Stomach smooth muscle (tissue), 2 donors: Measurements from ENCODE around the gene SPTBN5.
"Not testable (repeated sequence)": the region's sequence is repeated elsewhere in the genome, so short reads cannot be mapped to it uniquely, and the experiment has no call there.

ENCODE experiments used
- H3K27ac ChIP-seq: one replicate; pipeline ENCODE4 v1.7.0; 2013; ENCODE audit warnings: mild to moderate bottlenecking, low read length, inconsistent platforms
- H3K27me3 ChIP-seq, 2 donors: one replicate each; pipeline ENCODE4 v1.7.0; 2013; ENCODE audit warnings: low read length in 2 of 2; ENCODE audit not compliant: insufficient read depth in 2 of 2, control insufficient read depth in 1 of 2
- H3K36me3 ChIP-seq, 2 donors: one replicate each; pipeline ENCODE4 v1.7.0; 2013; ENCODE audit warnings: low read length in 2 of 2; ENCODE audit not compliant: control insufficient read depth in 2 of 2, insufficient read depth in 2 of 2
- H3K4me1 ChIP-seq: one replicate; pipeline ENCODE4 v1.7.0; 2013; ENCODE audit warnings: low read length; ENCODE audit not compliant: control insufficient read depth, insufficient read depth
- H3K4me3 ChIP-seq, 2 donors: one replicate each; pipeline ENCODE4 v1.7.0; 2013; ENCODE audit warnings: low read length in 2 of 2
- H3K9ac ChIP-seq, 2 donors: one replicate each; pipeline ENCODE4 v1.7.0; 2013; ENCODE audit warnings: low read length in 2 of 2, mild to moderate bottlenecking in 1 of 2
- H3K9me3 ChIP-seq, 2 donors: one replicate each; pipeline ENCODE4 v1.7.0; 2013; ENCODE audit warnings: low read length in 2 of 2; ENCODE audit not compliant: control insufficient read depth in 2 of 2
- donor health status: healthy.
- donor health status: Pancreatic carcinoma.

SPTBN5 gene

GRCh38 chr15:41832208-41832607 is 61.6 kb downstream of the SPTBN5 start:
- H3K36me3 ChIP-seq: peaks cover 0 to 17% of the 10 kb centered on the region in 2 donors
- H3K4me1 ChIP-seq: peaks cover 17% of the 10 kb centered on the region
- no peak overlapping the region for H3K4me3 ChIP-seq
- H3K27ac ChIP-seq: no peak overlapping the region
- H3K27me3 ChIP-seq: no peaks in the 10 kb centered on the region
- no peak overlapping the region for H3K9ac ChIP-seq
- no peaks in the 10 kb centered on the region for H3K9me3 ChIP-seq

GRCh38 chr15:41831291-41831690 is 62.6 kb downstream of the SPTBN5 start:
- H3K27me3 ChIP-seq, H3K9me3 ChIP-seq, H3K27ac ChIP-seq, H3K4me3 ChIP-seq, H3K9ac ChIP-seq: not testable (repeated sequence)
- H3K4me1 ChIP-seq: peaks cover 18% of the 10 kb centered on the region
- H3K36me3 ChIP-seq: peaks cover under 1 to 10% of the 10 kb centered on the region in 2 donors

- Histone ChIP-seq H3K27me3 (no peaks in the 10 kb centered on the region), H3K36me3 (peaks cover 2 to 10% of the 10 kb centered on the region in 2 donors), H3K9me3 (no peaks in the 10 kb centered on the region)
These were observed 63.8 kb downstream of the SPTBN5 start for GRCh38 chr15:41829959-41830646.

GRCh38 chr15:41828807-41829141 is 65.1 kb downstream of the SPTBN5 start:
- Histone ChIP-seq H3K27ac (peak overlapping the region; percentile 66), H3K36me3 (peaks cover 11 to 14% of the 10 kb centered on the region in 2 donors), H3K9me3 (no peaks in the 10 kb centered on the region), H3K27me3 (no peaks in the 10 kb centered on the region), H3K4me3 (peak overlapping the region; percentile 73 to 92), H3K9ac (peak overlapping the region; percentile 91 to 93), H3K4me1 (peaks cover 18% of the 10 kb centered on the region)

More at GRCh38 chr15:41829959-41830646, 63.8 kb downstream of the SPTBN5 start:
- Histone ChIP-seq H3K27ac (no peak overlapping the region), H3K4me3 (no peak overlapping the region), H3K9ac (no peak overlapping the region), H3K4me1 (peaks cover 18% of the 10 kb centered on the region)

GRCh38 chr15:41827880-41828806 is 65.7 kb downstream of the SPTBN5 start, which contains the start of gene JMJD7:
TSS of gene JMJD7 (plus strand) at chr15:41828092. CDS start at chr15:41828125, 33 bp downstream.
- peak within 1 kb of the TSS; percentile 91 to 93 for H3K9ac ChIP-seq
- peaks cover 18% of the 10 kb centered on the region for H3K4me1 ChIP-seq
- H3K4me3 ChIP-seq: peak within 1 kb of the TSS; percentile 73 to 92
- no peaks in the 10 kb centered on the region for H3K27me3 ChIP-seq
- no peaks in the 10 kb centered on the region for H3K9me3 ChIP-seq
- H3K36me3 ChIP-seq: peaks cover 17 to 19% of the 10 kb centered on the region in 2 donors
- peak within 1 kb of the TSS; percentile 66 for H3K27ac ChIP-seq

- no peaks in the 10 kb centered on the region for H3K27me3 ChIP-seq
- peaks cover 22 to 23% of the 10 kb centered on the region in 2 donors for H3K36me3 ChIP-seq
- peaks cover 18% of the 10 kb centered on the region for H3K4me1 ChIP-seq
- peak overlapping the region; percentile 63 to 92 for H3K4me3 ChIP-seq
- peak overlapping the region; percentile 29 to 64 for H3K9ac ChIP-seq
- H3K27ac ChIP-seq: no peak overlapping the region
- no peaks in the 10 kb centered on the region for H3K9me3 ChIP-seq
These were observed 66.5 kb downstream of the SPTBN5 start for GRCh38 chr15:41827290-41827879.

- no peaks in the 10 kb centered on the region for H3K27me3 ChIP-seq
- H3K9ac ChIP-seq: no peak overlapping the region
- H3K4me3 ChIP-seq: no peak overlapping the region
- no peak overlapping the region for H3K27ac ChIP-seq
- H3K9me3 ChIP-seq: no peaks in the 10 kb centered on the region
- peaks cover 24 to 27% of the 10 kb centered on the region in 2 donors for H3K36me3 ChIP-seq
- H3K4me1 ChIP-seq: peaks cover 18% of the 10 kb centered on the region
These were observed 68.0 kb downstream of the SPTBN5 start for GRCh38 chr15:41825572-41826535.

GRCh38 chr15:41825145-41825544 is 68.7 kb downstream of the SPTBN5 start:
- H3K4me3 ChIP-seq: no peak overlapping the region
- no peak overlapping the region for H3K27ac ChIP-seq
- H3K9me3 ChIP-seq: no peaks in the 10 kb centered on the region
- no peak overlapping the region for H3K9ac ChIP-seq
- H3K4me1 ChIP-seq: peaks cover 18% of the 10 kb centered on the region
- peaks cover 29 to 33% of the 10 kb centered on the region in 2 donors for H3K36me3 ChIP-seq
- no peaks in the 10 kb centered on the region for H3K27me3 ChIP-seq

- no peak overlapping the region for H3K9ac ChIP-seq
- peaks cover 18% of the 10 kb centered on the region for H3K4me1 ChIP-seq
- H3K27me3 ChIP-seq: no peaks in the 10 kb centered on the region
- H3K4me3 ChIP-seq: no peak overlapping the region
- H3K27ac ChIP-seq: no peak overlapping the region
- H3K9me3 ChIP-seq: no peaks in the 10 kb centered on the region
- peaks cover 37 to 42% of the 10 kb centered on the region in 2 donors for H3K36me3 ChIP-seq
These were observed 69.6 kb downstream of the SPTBN5 start for GRCh38 chr15:41824062-41824745.
